T-helper 1 cell treated with Interleukin-12 subunit alpha and Interleukin-12 subunit beta and Interleukin-4 antibody, amounts not matched to agents 30 ng/mL and 1 ng/mL, for 36 hours (primary cell): ENCODE measurements around the gene TMEM151A. TPM values are rescaled to one million over a fixed set of nuclear protein-coding genes. Genes with fewer than 3 reads are reported as not detected.
"Not testable (repeated sequence)": the region's sequence is repeated elsewhere in the genome, so short reads cannot be mapped to it uniquely, and the experiment has no call there.

ENCODE experiments used
- intact Hi-C: fragments of 100-400 bp; cut with micrococcal nuclease; formaldehyde crosslinking; loops from one replicate; pipeline ENCODE4 v1.15.1; 2024
- total RNA-seq: library from RNA; stranded (reverse); gene quantifications from 2 replicates; pipeline ENCODE4 v1.2.3, GENCODE V29; 2022

Gene TMEM151A
- total RNA-seq, 1 donor from 2014 or later = not detected

DNA sequence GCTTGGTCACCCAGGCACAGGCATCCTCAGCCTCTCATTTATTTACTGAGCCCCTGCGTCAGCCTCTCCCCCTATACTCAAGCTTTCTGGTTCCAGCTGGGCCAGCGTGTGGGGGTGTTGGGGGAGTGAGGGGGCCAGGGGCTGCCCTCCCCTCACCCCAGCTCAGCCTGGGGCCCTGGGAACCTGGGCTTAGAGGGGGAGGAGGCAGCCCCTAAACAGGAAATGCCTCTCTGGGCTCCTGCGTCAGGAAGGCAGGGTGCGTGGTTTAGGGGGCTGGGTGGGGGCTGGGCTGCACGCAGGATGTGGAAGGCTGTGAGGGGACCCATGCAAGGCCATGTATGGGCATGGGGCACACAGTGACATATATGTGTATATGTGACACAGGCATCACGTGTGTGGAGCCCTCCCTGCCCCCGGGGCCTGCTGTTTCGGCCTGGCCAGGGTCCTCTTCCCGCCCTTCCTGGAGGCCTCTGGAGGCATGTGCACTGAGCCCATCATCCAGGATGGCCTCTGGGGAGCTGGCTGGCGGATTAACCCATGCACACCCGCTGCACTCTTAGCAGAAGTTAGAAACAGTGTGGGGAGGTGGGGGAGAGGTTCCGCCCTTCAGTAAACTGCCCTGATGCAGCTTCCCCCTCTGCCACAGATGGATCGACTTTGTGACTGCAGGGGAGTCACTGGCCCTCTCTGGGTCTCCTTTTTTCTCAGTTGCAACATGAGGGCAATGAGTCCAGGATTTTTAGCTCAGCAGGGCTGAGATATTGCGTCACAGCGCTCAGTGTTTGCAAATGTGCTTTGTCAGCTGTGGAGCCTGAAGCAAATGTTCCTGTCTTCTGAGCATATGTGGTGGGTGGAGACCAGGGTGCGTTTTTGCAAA lies 26.3 kb downstream of the TMEM151A start:
- intact Hi-C loops = loop anchor here (1.0 kb wide), 1 partner anchor 10 kb away; no protein-coding TSS in a partner anchor

DNA sequence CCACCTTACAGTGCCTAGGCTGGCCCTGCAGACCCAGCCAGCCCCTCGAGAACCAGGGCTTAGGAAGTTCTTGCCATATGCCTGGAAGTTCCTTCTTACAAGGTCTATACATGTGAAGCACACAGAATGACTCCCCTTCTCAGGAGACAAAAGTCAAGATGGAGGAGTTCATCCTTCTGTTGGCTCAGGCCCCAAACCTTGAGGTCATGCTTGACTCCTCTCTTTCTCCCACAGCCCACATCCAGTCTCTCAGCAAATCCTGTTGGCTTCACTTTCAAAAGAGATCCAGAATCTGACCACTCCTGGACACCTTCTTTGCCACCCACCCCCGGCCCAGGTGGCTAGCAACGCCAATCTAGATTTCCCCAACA lies 26.9 kb downstream of the TMEM151A start:
- intact Hi-C loops = loop anchor here (1.0 kb wide), 1 partner anchor 10 kb away; no protein-coding TSS in a partner anchor

DNA sequence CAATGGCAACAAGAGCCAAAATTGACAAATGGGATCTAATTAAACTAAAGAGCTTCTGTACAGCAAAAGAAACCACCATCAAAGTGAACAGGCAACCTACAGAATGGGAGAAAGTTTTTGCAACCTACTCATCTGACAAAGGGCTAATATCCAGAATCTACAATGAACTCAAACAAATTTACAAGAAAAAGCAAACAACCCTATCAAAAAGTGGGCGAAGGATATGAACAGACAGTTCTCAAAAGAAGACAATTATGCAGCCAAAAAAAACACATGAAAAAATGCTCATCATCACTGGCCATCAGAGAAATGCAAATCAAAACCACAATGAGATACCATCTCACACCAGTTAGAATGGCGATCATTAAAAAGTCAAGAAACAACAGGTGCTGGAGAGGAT lies 28.6 kb downstream of the TMEM151A start:
- intact Hi-C loops = not testable (repeated sequence)

DNA sequence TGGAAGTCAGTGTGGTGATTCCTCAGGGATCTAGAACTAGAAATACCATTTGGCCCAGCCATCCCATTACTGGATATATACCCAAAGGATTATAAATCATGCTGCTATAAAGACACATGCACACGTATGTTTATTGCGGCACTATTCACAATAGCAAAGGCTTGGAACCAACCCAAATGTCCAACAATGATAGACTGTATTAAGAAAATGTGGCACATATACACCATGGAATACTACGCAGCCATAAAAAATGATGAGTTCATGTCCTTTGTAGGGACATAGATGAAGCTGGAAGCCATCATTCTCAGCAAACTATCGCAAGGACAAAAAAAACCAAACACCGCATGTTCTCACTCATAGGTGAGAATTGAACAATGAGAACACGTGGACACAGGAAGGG lies 29.1 kb downstream of the TMEM151A start:
- intact Hi-C loops = loop anchor here (1.0 kb wide), 1 partner anchor 8 kb away; no protein-coding TSS in a partner anchor

DNA sequence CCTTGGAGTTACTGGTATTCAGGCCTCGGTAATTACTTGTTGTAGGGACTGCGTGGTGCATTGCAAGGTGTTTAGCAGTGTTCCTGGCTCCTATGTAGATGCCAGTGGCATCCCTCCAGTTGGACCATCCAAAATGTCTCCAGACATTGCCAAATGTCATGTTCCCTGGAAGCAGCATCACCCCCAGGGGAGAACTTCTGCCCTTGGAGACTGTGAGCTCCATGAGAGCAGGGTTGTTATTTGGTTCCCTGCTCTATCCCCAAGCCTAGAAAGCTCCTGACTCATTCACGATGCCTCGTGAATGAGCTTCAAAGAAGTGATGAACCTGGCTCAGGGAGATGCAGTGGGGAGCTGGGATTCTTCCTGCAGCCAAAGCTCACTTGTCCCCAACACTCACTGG lies 29.9 kb downstream of the TMEM151A start:
- intact Hi-C loops = loop anchor here (1.0 kb wide), 1 partner anchor 9 kb away; no protein-coding TSS in a partner anchor

DNA sequence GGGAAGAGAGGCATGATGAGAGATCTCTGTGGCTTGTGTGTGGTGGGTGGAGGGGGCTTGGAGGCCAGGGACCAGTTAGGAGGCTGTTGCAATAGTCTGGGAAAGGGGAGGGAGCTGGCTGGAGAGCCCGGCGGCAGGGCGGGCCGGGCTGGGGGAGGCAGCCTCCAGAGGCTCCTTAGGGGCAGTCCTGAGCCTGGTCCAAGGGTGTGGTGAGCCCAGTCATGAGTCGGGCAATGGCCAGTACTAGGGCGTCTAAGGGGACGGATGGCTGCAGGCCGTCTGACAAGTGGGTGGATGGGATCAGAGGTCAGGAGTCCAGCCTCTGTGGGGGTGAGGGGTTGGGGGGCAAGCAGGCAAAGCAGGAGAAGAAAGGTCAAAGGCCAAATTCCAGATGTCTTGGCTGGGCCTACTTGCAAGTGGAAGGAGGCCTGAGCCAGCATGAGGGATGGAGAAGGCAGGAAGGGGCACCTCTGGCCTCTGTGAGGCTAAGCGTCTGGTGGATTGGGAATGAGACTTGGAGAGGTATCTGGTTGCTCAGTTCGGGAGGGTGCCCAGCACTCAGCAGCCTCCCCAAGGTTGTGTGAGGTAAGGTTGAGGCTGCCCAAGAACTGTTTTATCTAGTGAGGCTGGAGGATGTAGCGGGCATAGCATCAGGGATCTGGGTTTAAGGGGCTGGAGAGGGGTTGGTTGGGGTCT lies 31.2 kb downstream of the TMEM151A start:
- intact Hi-C loops = no loop called here

DNA sequence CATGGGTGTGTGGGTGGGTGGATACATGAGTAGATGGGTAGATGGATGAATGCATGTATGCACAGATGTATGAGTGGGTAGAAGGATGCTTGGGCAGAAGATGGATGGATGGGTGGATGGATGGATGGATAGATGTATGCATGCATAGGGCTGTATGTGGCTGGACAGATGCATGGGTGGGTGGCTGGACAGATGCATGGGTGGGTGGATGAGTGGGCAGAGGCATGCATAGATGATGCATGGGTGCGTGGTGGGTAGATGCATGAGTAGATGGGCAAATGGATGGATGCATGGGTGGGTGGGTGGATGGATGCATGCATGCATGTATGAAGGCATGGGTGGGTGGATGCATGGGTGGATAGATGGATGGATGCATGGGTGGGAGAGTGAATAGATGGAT lies 32.0 kb downstream of the TMEM151A start:
- intact Hi-C loops = no loop called here

DNA sequence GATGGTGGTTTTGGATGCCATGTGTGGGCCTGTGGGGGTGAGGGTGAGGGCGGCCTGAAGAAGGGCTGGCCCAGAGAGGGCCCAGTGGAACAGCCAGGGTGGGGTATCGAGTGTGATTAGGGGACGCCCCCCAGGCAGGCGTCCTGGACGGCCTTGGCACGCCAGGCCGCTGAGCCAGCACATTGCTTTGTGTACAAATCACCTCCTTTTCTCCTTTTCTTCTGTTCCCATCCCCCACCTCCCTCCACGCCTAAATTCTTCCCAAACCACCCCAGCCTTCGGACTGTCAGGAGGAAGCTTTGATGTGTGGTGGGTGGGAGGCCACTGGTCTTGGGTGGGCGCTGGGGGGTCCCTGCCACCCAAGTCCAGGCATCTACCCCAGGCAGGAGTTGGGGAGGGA lies 33.0 kb downstream of the TMEM151A start:
- intact Hi-C loops = no loop called here

DNA sequence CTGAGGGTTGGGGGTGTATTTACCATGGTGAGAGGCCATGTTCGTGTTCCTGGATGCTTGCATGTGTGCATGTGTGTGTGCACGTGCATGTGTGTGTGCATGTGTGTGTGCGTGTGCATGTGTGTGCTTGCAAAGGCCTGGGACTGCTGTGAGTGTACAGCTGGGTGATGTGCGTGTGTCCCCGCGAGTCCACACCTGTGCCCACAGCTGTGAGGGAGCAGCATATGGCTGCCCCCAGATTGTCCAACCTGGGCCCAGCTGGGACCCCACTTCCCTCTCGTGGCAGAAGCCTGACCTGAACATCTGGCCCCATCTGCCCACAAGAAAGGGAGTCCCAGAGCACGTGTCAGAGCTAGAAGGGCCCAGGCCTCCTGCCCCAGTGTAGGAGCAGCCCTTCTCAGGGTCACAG lies 33.6 kb downstream of the TMEM151A start:
- intact Hi-C loops = no loop called here

DNA sequence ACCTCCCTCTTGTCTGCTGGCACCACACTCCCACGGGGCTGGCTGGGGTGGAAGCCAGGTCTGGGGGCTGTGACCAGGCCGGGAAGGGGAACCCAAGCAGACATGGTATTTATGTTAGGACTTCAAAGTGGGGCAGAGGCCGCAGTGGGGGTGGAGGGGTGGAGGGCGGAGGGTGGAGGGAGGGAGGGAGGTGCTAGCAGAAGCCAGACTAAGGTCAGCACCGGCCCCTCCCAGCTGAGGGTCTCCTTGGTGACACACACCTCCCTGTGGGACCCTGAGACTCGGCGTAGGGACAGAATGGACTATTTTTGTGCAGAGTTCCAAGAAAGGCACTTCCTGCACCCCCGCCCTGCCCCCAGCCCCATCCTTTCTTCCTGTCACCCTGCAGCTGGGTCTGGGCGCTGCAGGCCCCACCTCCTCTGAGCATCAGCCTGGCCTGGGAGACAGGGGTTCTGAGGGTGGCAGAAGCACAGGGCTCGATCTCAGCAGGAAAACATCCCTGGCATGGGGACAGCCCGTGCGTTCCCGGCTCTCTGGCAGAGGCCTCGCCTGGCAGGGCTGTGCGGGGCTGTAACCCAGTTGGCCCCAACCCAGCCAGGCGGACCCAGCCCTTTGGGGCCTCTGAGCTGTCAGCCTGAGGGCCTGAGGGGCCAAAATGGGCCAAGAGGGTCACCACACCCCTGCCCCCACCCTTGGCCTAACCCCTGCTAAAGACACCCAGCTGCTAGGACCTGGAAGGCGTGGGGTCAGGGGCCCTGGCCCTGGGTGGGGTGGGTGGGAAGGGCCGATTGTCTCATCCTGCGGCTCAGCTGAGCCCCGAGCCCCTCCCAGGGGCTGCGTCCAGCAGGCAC lies 34.8 kb downstream of the TMEM151A start:
- intact Hi-C loops = no loop called here

DNA sequence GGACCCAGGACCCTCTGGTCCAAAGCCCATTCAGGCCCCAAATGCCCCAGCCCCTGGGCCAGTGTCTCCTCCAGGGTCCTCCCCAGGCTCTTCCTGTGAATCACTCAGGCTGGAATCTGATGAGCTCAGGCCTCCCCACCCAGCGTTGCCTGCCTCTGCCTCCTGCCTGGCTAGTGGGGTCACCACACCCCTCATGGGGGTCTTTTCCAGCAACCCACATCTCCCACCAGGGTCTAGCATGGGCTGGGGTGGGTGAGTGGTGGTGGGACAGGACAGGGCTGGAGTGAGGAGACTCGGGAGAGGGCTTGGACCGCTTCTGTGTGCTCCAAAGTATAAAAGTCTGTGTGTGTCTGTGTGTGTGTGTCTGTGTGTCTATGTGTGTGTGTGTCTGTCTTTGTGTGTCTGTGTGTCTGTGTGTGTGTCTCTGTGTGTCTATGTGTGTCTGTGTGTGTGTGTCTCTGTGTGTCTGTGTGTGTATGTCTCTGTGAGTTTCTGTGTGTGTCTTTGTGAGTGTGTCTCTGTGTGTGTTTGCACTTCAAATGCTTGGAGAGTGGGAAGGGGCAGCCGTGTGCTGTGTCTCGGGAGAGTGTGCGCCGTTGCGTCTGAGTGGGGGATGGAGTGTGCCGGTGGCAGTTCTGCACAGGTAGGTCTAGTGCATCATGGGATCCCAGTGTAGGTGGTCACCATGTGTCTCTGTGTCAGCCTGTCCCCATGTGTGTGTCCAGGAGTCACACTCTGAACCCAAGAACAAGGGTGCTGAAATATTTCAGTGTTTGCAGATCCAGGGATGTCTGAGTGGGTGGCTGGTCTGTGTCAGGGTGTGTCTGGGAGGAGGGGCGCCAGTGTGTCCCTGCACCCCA lies 35.7 kb downstream of the TMEM151A start:
- intact Hi-C loops = loop anchor here (1.0 kb wide), 7 partner anchors 9 to 105 kb away; partner anchors contain the start of genes BRMS1, RIN1 and YIF1A

DNA sequence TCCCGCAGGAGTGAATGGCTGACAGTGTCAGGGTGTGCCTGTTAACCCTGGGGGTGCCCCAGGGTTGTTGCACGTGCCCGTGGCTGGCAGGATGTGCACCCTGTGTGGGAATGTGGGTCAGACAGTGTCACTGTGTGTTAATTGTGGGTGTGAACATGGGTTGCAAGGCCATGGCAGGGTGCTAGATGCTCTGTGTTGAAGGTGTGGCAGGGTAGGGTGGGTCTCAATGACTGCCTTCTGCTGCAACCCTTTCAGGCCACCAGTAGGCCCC lies 36.3 kb downstream of the TMEM151A start:
- intact Hi-C loops = loop anchor here (1.0 kb wide), 7 partner anchors 8 to 106 kb away; partner anchors contain the start of genes BRMS1, RIN1 and YIF1A

DNA sequence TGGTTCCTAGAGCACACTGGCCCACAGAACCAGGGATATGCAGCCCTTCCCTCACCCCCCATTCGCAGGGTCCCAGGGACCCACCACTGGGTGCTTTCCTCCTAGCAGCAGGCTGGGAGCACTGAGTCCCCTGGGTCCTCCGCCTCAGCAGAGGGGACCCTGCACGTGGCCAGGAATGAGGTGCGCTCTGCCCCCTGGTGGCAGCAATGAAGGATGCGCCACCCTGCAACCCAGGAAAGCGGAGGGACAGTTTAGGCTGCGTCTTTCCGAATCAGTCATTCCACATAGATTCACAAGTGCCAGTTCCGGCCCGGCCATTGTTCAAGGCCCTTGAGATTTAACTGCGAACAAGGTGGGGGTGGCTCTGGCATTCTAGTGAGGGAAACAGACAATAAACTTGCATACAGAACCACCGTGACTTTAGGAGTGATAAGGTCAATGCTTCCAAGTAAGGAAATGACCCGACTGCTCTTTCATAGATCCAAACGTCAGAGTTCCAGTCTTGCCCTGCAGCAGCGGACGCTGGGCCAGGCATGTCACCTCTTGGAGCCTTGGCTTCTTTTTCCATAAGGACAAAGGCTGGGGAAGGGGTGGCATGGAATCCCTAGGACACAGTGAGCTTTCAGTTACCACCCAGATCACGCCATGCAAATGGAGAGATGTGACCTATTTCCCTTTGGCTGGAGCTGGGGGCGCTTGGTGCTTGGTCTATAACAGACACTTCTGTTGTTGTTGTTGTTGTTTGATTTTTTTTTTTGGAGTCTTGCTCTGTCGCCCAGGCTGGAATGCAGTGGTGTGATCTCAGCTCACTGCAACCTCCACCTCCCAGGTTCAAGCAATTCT lies 36.8 kb downstream of the TMEM151A start:
- intact Hi-C loops = loop anchor here (1.0 kb wide), 7 partner anchors 8 to 106 kb away; partner anchors contain the start of genes BRMS1, RIN1 and YIF1A

DNA sequence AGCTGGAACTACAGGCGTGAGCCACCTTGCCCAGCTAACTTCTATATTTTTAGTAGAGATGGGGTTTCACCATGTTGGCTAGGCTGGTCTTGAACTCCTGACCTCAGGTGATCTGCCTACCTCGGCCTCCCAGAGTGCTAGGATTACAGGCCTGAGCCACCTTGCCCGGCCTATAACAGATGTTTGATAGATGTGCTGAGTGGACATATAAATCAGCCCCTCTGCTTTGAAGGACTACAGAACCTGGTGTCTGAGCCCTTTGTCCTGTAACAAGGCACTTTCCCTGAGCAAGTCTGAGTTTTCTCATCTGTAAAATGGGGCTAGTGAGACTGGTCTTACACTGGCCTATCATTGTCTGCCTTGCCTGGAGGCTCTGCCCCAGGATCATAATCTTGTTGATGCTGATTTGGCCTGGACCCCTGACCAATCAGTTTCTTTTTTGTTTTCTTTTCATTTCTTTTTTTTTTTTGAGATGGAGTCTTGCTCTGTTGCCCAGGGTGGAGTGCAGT lies 37.5 kb downstream of the TMEM151A start:
- intact Hi-C loops = no loop called here

DNA sequence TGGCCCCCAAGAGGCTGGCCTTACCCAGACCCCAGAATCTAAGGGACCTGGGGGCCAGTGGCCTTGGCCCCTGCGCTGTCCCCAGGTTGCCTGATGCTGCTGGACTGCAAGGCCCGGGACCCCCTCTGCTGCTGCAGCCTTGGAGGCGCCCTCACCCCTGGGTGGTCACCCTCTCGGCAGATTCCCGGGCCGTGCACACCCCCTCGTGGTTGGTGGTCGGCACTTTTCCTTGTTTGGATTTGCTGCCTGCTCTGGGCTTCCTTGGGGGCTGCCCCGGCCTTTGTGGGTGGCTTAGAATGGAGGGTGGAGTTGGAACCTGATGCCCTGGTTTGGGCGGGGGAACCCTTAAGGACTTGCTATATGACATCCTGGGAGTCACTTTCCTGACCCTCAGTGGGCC lies 39.2 kb downstream of the TMEM151A start:
- intact Hi-C loops = no loop called here

DNA sequence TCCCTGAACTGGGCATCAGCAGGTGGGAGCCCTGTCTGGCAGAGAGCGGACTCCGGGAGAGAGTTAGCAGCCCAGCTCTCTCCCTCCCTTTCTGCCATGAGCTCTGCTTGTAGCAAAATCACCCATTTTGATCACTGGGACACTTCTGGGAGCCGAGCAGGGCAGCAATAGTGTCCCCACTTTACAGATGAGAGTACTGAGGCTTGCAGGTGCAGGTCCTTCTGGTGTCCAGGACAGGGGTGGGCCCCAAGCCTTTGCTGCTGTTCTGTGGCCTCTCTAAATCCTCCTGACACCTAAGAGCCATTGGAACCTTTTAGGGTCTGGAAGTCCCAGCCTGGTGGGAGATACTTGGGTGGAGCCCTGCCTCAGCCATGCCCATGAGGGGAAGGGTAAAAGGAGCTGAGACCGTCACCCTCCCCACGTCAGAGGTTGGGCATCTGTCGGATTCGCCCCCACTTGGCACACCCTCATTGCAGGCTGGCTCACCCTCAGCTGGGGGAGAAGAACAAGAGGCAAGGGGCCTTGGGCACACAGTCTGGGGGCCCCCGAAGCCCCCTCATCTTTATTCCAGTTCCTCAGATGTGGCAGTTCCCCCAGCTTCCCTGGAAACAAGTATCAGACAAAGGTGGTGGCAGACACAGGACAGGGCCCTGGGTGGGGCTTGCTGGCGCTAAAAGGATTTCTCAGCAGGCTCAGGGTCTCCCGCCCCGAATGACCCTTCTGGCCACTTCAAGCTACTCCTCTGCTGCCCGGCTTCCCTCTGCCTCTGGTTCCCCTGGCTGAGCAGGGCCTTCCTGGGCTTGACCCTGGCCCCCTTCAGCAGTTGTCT lies 40.1 kb downstream of the TMEM151A start:
- intact Hi-C loops = no loop called here

DNA sequence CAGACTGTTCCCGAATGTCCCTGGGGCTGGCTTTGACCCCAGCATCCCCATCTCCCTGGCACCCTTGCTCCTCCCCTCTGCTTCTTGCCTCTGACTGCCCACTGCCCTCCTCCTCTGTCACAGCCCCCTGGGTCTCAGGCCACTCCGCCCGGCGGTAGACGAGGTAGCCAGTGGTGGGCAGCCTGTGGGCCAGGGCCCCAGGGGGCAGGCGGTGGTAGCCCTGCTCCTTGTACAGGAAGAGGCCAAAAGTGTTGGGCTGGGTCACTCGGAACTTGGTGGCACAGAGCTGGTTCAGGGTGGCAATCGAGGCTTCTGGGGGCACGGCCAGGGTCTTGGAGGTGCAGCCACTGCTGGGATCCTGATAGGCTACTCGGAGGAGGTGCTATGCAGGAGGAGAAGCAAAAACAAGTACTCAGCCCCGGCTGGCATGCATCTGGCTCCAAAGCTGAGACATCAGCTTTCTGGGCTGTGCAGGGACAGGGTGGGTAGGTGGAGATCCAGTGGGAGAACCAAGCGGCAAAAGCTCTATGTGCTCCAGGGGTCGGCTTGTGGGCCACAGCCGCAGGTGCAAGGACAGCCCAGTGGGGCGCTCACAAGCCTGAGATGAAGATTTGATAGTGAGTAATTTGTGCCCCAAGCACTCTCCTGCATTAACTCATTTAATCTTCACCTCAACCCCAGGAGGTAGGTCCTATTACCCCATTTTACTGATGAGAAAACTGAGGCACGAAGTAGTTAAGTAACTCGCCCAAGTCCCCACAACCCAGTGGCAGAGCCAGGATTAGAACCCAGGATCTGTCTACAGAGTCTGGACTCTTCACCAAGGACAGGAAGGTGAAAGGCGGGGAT lies 40.9 kb downstream of the TMEM151A start:
- intact Hi-C loops = no loop called here
